OCI-LY7 (cell line): ENCODE results near the gene SYDE2.

ENCODE experiments used
- CTCF ChIP-seq: fragments of 200-600 bp; sonication (generic); conservative IDR thresholded peaks from 2 replicates; pipeline ENCODE4 v1.5.1; 2014; ENCODE audit warnings: mild to moderate bottlenecking, antibody characterized with exemption, low read length, moderate library complexity, mixed read lengths
- EZH2phosphoT487 ChIP-seq: fragments of 200-600 bp; sonication (generic); IDR thresholded peaks from 2 replicates; pipeline ENCODE4 v1.6.1; 2018; ENCODE audit warnings: low read depth, borderline replicate concordance, mild to moderate bottlenecking, mixed run types, antibody characterized with exemption, low read length, moderate library complexity, mixed read lengths

GRCh38 chr1:85208488-85208887 lies 7.7 kb upstream of the SYDE2 start:
- no peak for TF ChIP-seq CTCF
- no peak for TF ChIP-seq EZH2phosphoT487
